HL-60 (cell line): Measurements from ENCODE around the gene GCNT2.

Experiments used
- DNase-seq, 2 experiments: peaks; one replicate each; pipeline ENCODE4 v3.0.0-alpha.2; 2010 to 2020; ENCODE audit warnings: low read depth in 1 of 2, low spot score in 1 of 2
- H3K27ac ChIP-seq: fragments of 250-450 bp; sonication (Bioruptor Pico); replicated peaks from 2 replicates; pipeline ENCODE4 v1.5.1; 2020; ENCODE audit warnings: mild to moderate bottlenecking, moderate library complexity
- H3K27me3 ChIP-seq: fragments of 250-450 bp; sonication (Bioruptor Pico); 2 replicates; pipeline ENCODE4 v1.5.1; 2021; ENCODE audit warnings: mild to moderate bottlenecking, moderate library complexity; ENCODE audit not compliant: insufficient read depth, poor library complexity, severe bottlenecking
- H3K4me3 ChIP-seq: replicated peaks from 2 replicates; pipeline ENCODE4 v1.5.1; 2011; ENCODE audit warnings: mild to moderate bottlenecking, control low read depth, low read length; ENCODE audit not compliant: insufficient read depth
- CTCF ChIP-seq: IDR thresholded peaks from one replicate; pipeline ENCODE4 v1.5.1; 2011; ENCODE audit warnings: low read length, control low read depth, inconsistent platforms; ENCODE audit not compliant: insufficient read depth
- GABPA ChIP-seq: IDR thresholded peaks from 2 replicates; pipeline ENCODE4 v1.6.1; 2012; ENCODE audit warnings: low read depth
- POLR2AphosphoS5 ChIP-seq: IDR thresholded peaks from 2 replicates; pipeline ENCODE4 v1.6.1; 2012; ENCODE audit warnings: low read depth
- REST ChIP-seq: IDR thresholded peaks from 2 replicates; pipeline ENCODE4 v1.6.1; 2012; ENCODE audit warnings: low read depth; ENCODE audit not compliant: insufficient replicate concordance
- SPI1 ChIP-seq: IDR thresholded peaks from 2 replicates; pipeline ENCODE4 v1.6.1; 2012; ENCODE audit warnings: low read depth, mild to moderate bottlenecking, borderline replicate concordance
- long read RNA-seq: library from polyadenylated mRNA; unstranded; transcript quantifications from one replicate; pipeline ENCODE4 v2.0.0, GENCODE V29; 2020

The GCNT2 gene
- long read RNA-seq, full-length matches to known transcripts = 1 of 1 reads
- long read RNA-seq, partial matches to known transcripts = 0 of 1 reads
- long read RNA-seq, other reads (novel, unspliced or antisense) = 0 of 1 reads

GRCh38 chr6:10521104-10521808 lies at the start of gene GCNT2:
TSS of gene GCNT2 (plus strand) at chr6:10521351. CDS start at chr6:10528912, 7,561 bp downstream.
- peak within 1 kb of the TSS; percentile 63 for H3K27ac ChIP-seq
- DNase-seq = no peak
- no peak within 1 kb of the TSS for H3K4me3 ChIP-seq
- TF ChIP-seq CTCF (no peak), SPI1 (no peak), REST (no peak), GABPA (no peak), POLR2AphosphoS5 (no peak)
- no peaks in the 10 kb centered on the region for H3K27me3 ChIP-seq

GRCh38 chr6:10472634-10473033 lies 48.5 kb upstream of the GCNT2 start:
- Histone ChIP-seq H3K27me3 (no peaks in the 10 kb centered on the region), H3K4me3 (no peak overlapping the region), H3K27ac (peak overlapping the region; percentile 62)
- peak in 1 of 2 experiments; percentile 63 for DNase-seq
- TF ChIP-seq GABPA (no peak), POLR2AphosphoS5 (no peak), SPI1 (peak; percentile 54; the same call in 1 of the 2 replicates), REST (no peak), CTCF (no peak)

DNA sequence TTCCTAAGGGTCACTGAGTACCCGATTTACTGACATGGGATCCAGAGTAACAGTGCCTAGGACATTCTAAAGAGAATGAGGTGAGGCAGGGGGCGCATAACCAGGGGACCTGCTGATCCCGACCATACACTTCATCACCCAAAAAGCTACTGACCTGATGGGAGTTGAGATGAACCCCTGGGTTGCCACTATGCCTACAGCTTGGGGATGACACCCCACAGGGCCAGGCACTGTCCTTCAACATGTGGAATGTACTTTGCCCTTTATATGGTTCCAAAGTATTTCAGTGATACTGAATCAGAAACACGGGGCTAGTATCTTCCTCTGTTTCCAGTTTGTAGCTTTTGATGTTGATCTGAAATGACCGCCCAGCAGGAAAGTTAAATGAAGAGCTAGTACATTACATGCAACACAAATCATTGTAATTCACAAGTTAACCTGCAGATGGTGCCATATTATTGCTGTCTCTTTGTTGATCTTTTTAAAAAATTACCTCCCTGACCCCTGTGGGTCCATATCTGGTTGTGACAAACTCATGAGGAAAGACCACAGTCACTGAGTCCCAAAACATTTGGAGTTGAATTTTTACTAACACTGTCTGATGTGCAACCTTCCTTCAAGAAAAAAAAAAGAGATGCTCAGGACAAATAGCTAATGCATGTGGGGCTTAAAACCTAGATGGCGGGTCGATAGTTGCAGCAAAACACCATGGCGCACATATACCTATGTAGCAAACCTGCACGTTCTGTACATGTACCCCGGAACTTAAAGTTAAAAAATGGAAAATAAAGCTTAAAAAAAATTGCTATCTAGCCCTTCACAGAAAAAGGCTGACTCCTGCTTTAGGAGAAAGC lies 42.7 kb upstream of the GCNT2 start:
- Histone ChIP-seq H3K4me3 (no peak overlapping the region), H3K27ac (no peak overlapping the region), H3K27me3 (no peaks in the 10 kb centered on the region)
- no peak for TF ChIP-seq GABPA
- TF ChIP-seq REST = no peak
- TF ChIP-seq CTCF = peak; percentile 10
- peak in 1 of 2 experiments; percentile 21 for DNase-seq
